Tibial artery (tissue), 4 donors: ENCODE data around the gene OSTC.
"Not testable (repeated sequence)": the region's sequence is repeated elsewhere in the genome, so short reads cannot be mapped to it uniquely, and the experiment has no call there.

Source experiments
- DNase-seq, 2 donors: peaks; one replicate each; pipeline ENCODE4 v3.0.0-alpha.2; 2019
- H3K27ac ChIP-seq, 2 donors: fragments of 200-600 bp; sonication (generic) in 1 of 2; 1 replicate in 1 of 2; 2 replicates in 1 of 2; pipeline ENCODE4 v1.5.1; 2018 to 2019; ENCODE audit warnings: mild to moderate bottlenecking in 1 of 2
- H3K27me3 ChIP-seq, 2 donors: fragments of 200-600 bp; sonication (generic) in 1 of 2; one replicate each; pipeline versions ENCODE4 v1.5.1 to v1.6.0; 2016 to 2019
- H3K36me3 ChIP-seq, 3 donors: fragments of 200-600 bp; sonication (generic) in 2 of 3; one replicate each; pipeline ENCODE4 v1.5.1; 2016 to 2019; ENCODE audit warnings: mild to moderate bottlenecking in 2 of 3
- H3K4me1 ChIP-seq, 4 donors: fragments of 200-600 bp; sonication (generic) in 2 of 4; 1 replicate in 3 of 4; 2 replicates in 1 of 4; pipeline ENCODE4 v1.5.1; 2016 to 2019
- H3K4me3 ChIP-seq, 2 donors: fragments of 200-600 bp; sonication (generic) in 1 of 2; 1 replicate in 1 of 2; 2 replicates in 1 of 2; pipeline ENCODE4 v1.5.1; 2018 to 2019; ENCODE audit warnings: mild to moderate bottlenecking in 2 of 2
- H3K9me3 ChIP-seq, 3 donors: fragments of 200-600 bp; sonication (generic) in 1 of 3; one replicate each; pipeline ENCODE4 v1.5.1; 2016 to 2019
- CTCF ChIP-seq, 2 experiments: fragments of 200-600 bp in 1 of 2; fragments of 450-650 bp in 1 of 2; IDR thresholded peaks; one replicate each; pipeline ENCODE4 v1.5.1; 2017 to 2019; ENCODE audit warnings: antibody characterized with exemption in 2 of 2, mild to moderate bottlenecking in 1 of 2, moderate library complexity in 1 of 2
- intact Hi-C: fragments of 100-400 bp; cut with DNase I; formaldehyde crosslinking; loops from one replicate; pipeline ENCODE4 v1.15.0; 2023; ENCODE audit warnings: low total_unique reads

The OSTC gene

GRCh38 chr4:108703966-108704365 lies 53.6 kb downstream of the OSTC start:
- no peaks in the 10 kb centered on the region for H3K36me3 ChIP-seq
- H3K9me3 ChIP-seq: no peaks in the 10 kb centered on the region
- H3K4me1 ChIP-seq: peaks cover 0 to 6% (median 0%) of the 10 kb centered on the region in 4 donors
- no peaks in the 10 kb centered on the region for H3K27me3 ChIP-seq
- no peak overlapping the region for H3K27ac ChIP-seq
- TF ChIP-seq CTCF (IDR thresholded peaks at IDR 0.05): no peak
- H3K4me3 ChIP-seq: no peak overlapping the region
- DNase-seq: no peak
- intact Hi-C loops: no loop called here

GRCh38 chr4:108706289-108706688 lies 55.9 kb downstream of the OSTC start:
- intact Hi-C loops: no loop called here
- H3K27ac ChIP-seq: no peak overlapping the region
- no peak for DNase-seq
- H3K9me3 ChIP-seq: no peaks in the 10 kb centered on the region
- H3K4me1 ChIP-seq: no peaks in the 10 kb centered on the region
- no peak overlapping the region for H3K4me3 ChIP-seq
- H3K36me3 ChIP-seq: no peaks in the 10 kb centered on the region
- TF ChIP-seq CTCF (IDR thresholded peaks at IDR 0.05): no peak
- no peaks in the 10 kb centered on the region for H3K27me3 ChIP-seq

GRCh38 chr4:108709234-108709633 lies 58.8 kb downstream of the OSTC start:
- DNase-seq: no peak
- H3K27me3 ChIP-seq: no peaks in the 10 kb centered on the region
- TF ChIP-seq CTCF (IDR thresholded peaks at IDR 0.05): no peak
- H3K27ac ChIP-seq: no peak overlapping the region
- H3K4me1 ChIP-seq: no peaks in the 10 kb centered on the region
- no peak overlapping the region for H3K4me3 ChIP-seq
- no peaks in the 10 kb centered on the region for H3K36me3 ChIP-seq
- H3K9me3 ChIP-seq: no peaks in the 10 kb centered on the region
- intact Hi-C loops: no loop called here

GRCh38 chr4:108709722-108710121 lies 59.3 kb downstream of the OSTC start:
- Histone ChIP-seq H3K27me3 (no peaks in the 10 kb centered on the region), H3K4me1 (no peaks in the 10 kb centered on the region), H3K9me3 (no peaks in the 10 kb centered on the region), H3K36me3 (no peaks in the 10 kb centered on the region), H3K27ac (no peak overlapping the region), H3K4me3 (no peak overlapping the region)
- TF ChIP-seq CTCF (IDR thresholded peaks at IDR 0.05): no peak
- no peak for DNase-seq
- intact Hi-C loops: no loop called here

GRCh38 chr4:108710578-108710977 lies 60.2 kb downstream of the OSTC start:
- H3K4me3 ChIP-seq, DNase-seq, H3K4me1 ChIP-seq, H3K27me3 ChIP-seq, H3K9me3 ChIP-seq, H3K27ac ChIP-seq, intact Hi-C loops, H3K36me3 ChIP-seq: not testable (repeated sequence)

- H3K9me3 ChIP-seq: no peaks in the 10 kb centered on the region
- no peak for DNase-seq
- H3K4me3 ChIP-seq: no peak overlapping the region
- intact Hi-C loops: no loop called here
- no peaks in the 10 kb centered on the region for H3K4me1 ChIP-seq
- H3K36me3 ChIP-seq: no peaks in the 10 kb centered on the region
- H3K27ac ChIP-seq: no peak overlapping the region
- no peaks in the 10 kb centered on the region for H3K27me3 ChIP-seq
- no peak for TF ChIP-seq CTCF (IDR thresholded peaks at IDR 0.05)
Observed at GRCh38 chr4:108714880-108715279, 64.5 kb downstream of the OSTC start.
